Stimulated activated CD4-positive, alpha-beta T cell treated with anti-CD3 and anti-CD28 coated beads, Interleukin-2, amount 100 ng/mL, for 48 hours (primary cell): ENCODE results near the gene IL4I1.
A peak's percentile ranks its signal among the peaks of the same experiment; 100 is the strongest.

ENCODE experiments used
- DNase-seq, 2 donors: peaks; one replicate each; pipeline ENCODE4 v3.0.0-alpha.2; 2020

IL4I1 gene

GRCh38 chr19:49877879-49878743 is 18.6 kb downstream of the IL4I1 start:
- peak; percentile 98 to 99 for DNase-seq

GRCh38 chr19:49877020-49877878 is 19.4 kb downstream of the IL4I1 start, which contains the start of the genes AKT1S1 and TBC1D17:
Gene AKT1S1 (minus strand): TSS chr19:49877355. CDS start chr19:49873295, 4,060 bp downstream.
Gene TBC1D17 (plus strand): TSS chr19:49877702. CDS start chr19:49877724, 22 bp downstream.
- peak; percentile 95 to 96 for DNase-seq

GRCh38 chr19:49876422-49877019 is 20.2 kb downstream of the IL4I1 start:
- DNase-seq: peak; percentile 94 to 96

GRCh38 chr19:49875857-49876421 is 20.7 kb downstream of the IL4I1 start:
- DNase-seq: peak in 1 of 2 donors; percentile 42

- no peak for DNase-seq
Observed at GRCh38 chr19:49875177-49875576, 21.5 kb downstream of the IL4I1 start.

- DNase-seq: no peak
Observed at GRCh38 chr19:49874503-49875157, 22.1 kb downstream of the IL4I1 start.

GRCh38 chr19:49873834-49874233 is 22.9 kb downstream of the IL4I1 start:
- no peak for DNase-seq

- DNase-seq: no peak
Observed at GRCh38 chr19:49873129-49873521, 23.6 kb downstream of the IL4I1 start.

GRCh38 chr19:49872245-49873128 is 24.2 kb downstream of the IL4I1 start:
- DNase-seq: no peak

- DNase-seq: no peak
Observed at GRCh38 chr19:49871349-49871985, 25.2 kb downstream of the IL4I1 start.

GRCh38 chr19:49870309-49870901 is 26.3 kb downstream of the IL4I1 start:
- no peak for DNase-seq

GRCh38 chr19:49869484-49870308 is 27.0 kb downstream of the IL4I1 start:
- peak; percentile 87 for DNase-seq

GRCh38 chr19:49869009-49869483 is 27.6 kb downstream of the IL4I1 start:
- no peak for DNase-seq

GRCh38 chr19:49866933-49867782 is 29.5 kb downstream of the IL4I1 start, which contains the start of gene PNKP:
Gene PNKP (minus strand): TSS chr19:49867576. CDS start chr19:49867204, 372 bp downstream.
- peak; percentile 72 to 86 for DNase-seq

GRCh38 chr19:49864890-49865289 is 31.8 kb downstream of the IL4I1 start:
- no peak for DNase-seq

- DNase-seq: no peak
Observed at GRCh38 chr19:49863935-49864320, 32.8 kb downstream of the IL4I1 start.

- no peak for DNase-seq
Observed at GRCh38 chr19:49863254-49863934, 33.3 kb downstream of the IL4I1 start.
